Fibroblast of skin of abdomen (primary cell): Measurements from ENCODE around the gene STAT3.
"Not testable (repeated sequence)": the region's sequence is repeated elsewhere in the genome, so short reads cannot be mapped to it uniquely, and the experiment has no call there.

Source experiments
- DNase-seq: peaks from one replicate; pipeline ENCODE4 v3.0.0-alpha.2; 2013

The STAT3 gene

GRCh38 chr17:42312285-42313130 is 75.7 kb downstream of the STAT3 start:
- peak; percentile 80 for DNase-seq

GRCh38 chr17:42312035-42312284 is 76.3 kb downstream of the STAT3 start:
- DNase-seq = no peak

GRCh38 chr17:42311240-42312034 is 76.8 kb downstream of the STAT3 start:
- DNase-seq = peak; percentile 92

- DNase-seq = no peak
Observed at GRCh38 chr17:42310787-42311215, 77.4 kb downstream of the STAT3 start.

- no peak for DNase-seq
Observed at GRCh38 chr17:42309986-42310786, 78.1 kb downstream of the STAT3 start.

- no peak for DNase-seq
Observed at GRCh38 chr17:42309142-42309541, 79.1 kb downstream of the STAT3 start.

- no peak for DNase-seq
Observed at GRCh38 chr17:42308446-42308845, 79.8 kb downstream of the STAT3 start.

GRCh38 chr17:42307362-42307927 is 80.8 kb downstream of the STAT3 start:
- DNase-seq = no peak

GRCh38 chr17:42306385-42306667 is 81.9 kb downstream of the STAT3 start:
- DNase-seq = no peak

- DNase-seq = no peak
Observed at GRCh38 chr17:42305543-42306384, 82.5 kb downstream of the STAT3 start.

- DNase-seq = not testable (repeated sequence)
Observed at GRCh38 chr17:42305031-42305330, 83.3 kb downstream of the STAT3 start.

- DNase-seq = no peak
Observed at GRCh38 chr17:42304187-42305030, 83.8 kb downstream of the STAT3 start.

GRCh38 chr17:42303694-42304093 is 84.5 kb downstream of the STAT3 start:
- no peak for DNase-seq

- DNase-seq = no peak
Observed at GRCh38 chr17:42301022-42301421, 87.2 kb downstream of the STAT3 start.

- not testable (repeated sequence) for DNase-seq
Observed at GRCh38 chr17:42299913-42300312, 88.3 kb downstream of the STAT3 start.

- DNase-seq = not testable (repeated sequence)
Observed at GRCh38 chr17:42299361-42299760, 88.9 kb downstream of the STAT3 start.

GRCh38 chr17:42297775-42298174 is 90.5 kb downstream of the STAT3 start:
- DNase-seq = not testable (repeated sequence)

- DNase-seq = no peak
Observed at GRCh38 chr17:42296012-42296411, 92.2 kb downstream of the STAT3 start.

GRCh38 chr17:42294469-42295398 is 93.5 kb downstream of the STAT3 start:
- DNase-seq = no peak

- DNase-seq = no peak
Observed at GRCh38 chr17:42291129-42291528, 97.1 kb downstream of the STAT3 start.
